IMR-90 (cell line): ENCODE measurements around the gene ATP8B4. TPM values are rescaled to one million over a fixed set of nuclear protein-coding genes. Genes with fewer than 3 reads are reported as not detected.

Experiments
- ATAC-seq: fragments of 200-7000 bp; cut with Tn5 transposase; 2 replicates; pipeline ENCODE4 v1.9.1; 2020; ENCODE audit warnings: low read depth, mild to moderate bottlenecking, moderate library complexity
- BruUV-seq: library from RNA; stranded (reverse); fragments of 400-500 nt; replicated peaks from 2 replicates; lab custom pipeline; 2021; lab: Mats Ljungman, UMichigan
- CTCF ChIA-PET: fragments of 300-600 bp; formaldehyde crosslinking; extraction: SDS; loops from one replicate; lab custom pipeline; 2021; ENCODE audit warnings: antibody characterized with exemption; lab: Yijun Ruan, JAX
- POLR2A ChIA-PET: fragments of 300-600 bp; sonication (Branson Sonifier 250); formaldehyde crosslinking; loops from one replicate; lab custom pipeline; 2022; ENCODE audit warnings: antibody characterized with exemption; ENCODE audit not compliant: unreplicated experiment; lab: Charles Lee
- DNase-seq: peaks from one replicate; pipeline ENCODE4 v3.0.0; 2013
- H2AFZ ChIP-seq: replicated peaks from 2 replicates; pipeline ENCODE3; 2013; ENCODE audit warnings: low read length, mild to moderate bottlenecking; ENCODE audit not compliant: poor library complexity
- H2AK5ac ChIP-seq: 2 replicates; pipeline ENCODE4 v1.6.1; 2013; ENCODE audit warnings: low read depth, low read length, inconsistent platforms
- H2AK9ac ChIP-seq: replicated peaks from 2 replicates; pipeline ENCODE3; 2013; ENCODE audit warnings: mild to moderate bottlenecking, low read depth, low read length, moderate library complexity; ENCODE audit not compliant: poor library complexity
- H2BK120ac ChIP-seq: 2 replicates; pipeline ENCODE4 v1.6.1; 2013; ENCODE audit warnings: low read depth, low read length, inconsistent platforms
- H2BK15ac ChIP-seq: 3 replicates; pipeline ENCODE4 v1.6.1; 2013; ENCODE audit warnings: low read depth, low read length, inconsistent platforms
- H2BK20ac ChIP-seq: 2 replicates; pipeline ENCODE4 v1.6.1; 2013; ENCODE audit warnings: low read depth, mild to moderate bottlenecking, inconsistent platforms, low read length, moderate library complexity
- H2BK5ac ChIP-seq: 2 replicates; pipeline ENCODE4 v1.6.1; 2013; ENCODE audit warnings: mild to moderate bottlenecking, low read depth, low read length, inconsistent platforms; ENCODE audit not compliant: poor library complexity, severe bottlenecking
- H3K14ac ChIP-seq: replicated peaks from 2 replicates; pipeline ENCODE4 v1.6.1; 2013; ENCODE audit warnings: low read depth, low read length, inconsistent platforms
- H3K18ac ChIP-seq: 2 replicates; pipeline ENCODE4 v1.6.1; 2013; ENCODE audit warnings: low read depth, low read length, control low read depth
- H3K23ac ChIP-seq: 2 replicates; pipeline ENCODE4 v1.6.1; 2013; ENCODE audit warnings: low read depth, low read length, inconsistent platforms
- H3K27ac ChIP-seq: 2 replicates; pipeline ENCODE4 v1.5.1; 2013; ENCODE audit warnings: mild to moderate bottlenecking, control low read depth, low read length; ENCODE audit not compliant: insufficient read depth
- H3K27me3 ChIP-seq: 2 replicates; pipeline ENCODE4 v1.6.1; 2013; ENCODE audit warnings: low read length; ENCODE audit not compliant: control insufficient read depth, insufficient read depth
- H3K36me3 ChIP-seq: 2 replicates; pipeline ENCODE4 v1.6.1; 2013; ENCODE audit warnings: low read length, mixed read lengths; ENCODE audit not compliant: control insufficient read depth, insufficient read depth
- H3K4ac ChIP-seq: 2 replicates; pipeline ENCODE4 v1.6.1; 2013; ENCODE audit warnings: low read depth, low read length, inconsistent platforms
- H3K4me1 ChIP-seq: 2 replicates; pipeline ENCODE4 v1.6.1; 2013; ENCODE audit warnings: low read length, mixed read lengths; ENCODE audit not compliant: control insufficient read depth, insufficient read depth
- H3K4me2 ChIP-seq: 2 replicates; pipeline ENCODE4 v1.6.1; 2013; ENCODE audit warnings: low read depth, mild to moderate bottlenecking, control low read depth, low read length, moderate library complexity
- H3K4me3 ChIP-seq: 2 replicates; pipeline ENCODE4 v1.5.1; 2013; ENCODE audit warnings: low read depth, mild to moderate bottlenecking, control low read depth, low read length, moderate library complexity; ENCODE audit not compliant: insufficient read depth
- H3K56ac ChIP-seq: 2 replicates; pipeline ENCODE4 v1.6.1; 2013; ENCODE audit warnings: low read length, inconsistent platforms; ENCODE audit not compliant: insufficient read depth; ENCODE audit errors: extremely low read depth
- H3K79me1 ChIP-seq, 2 experiments: 2 replicates each; pipeline ENCODE4 v1.6.1; 2013; ENCODE audit warnings: low read length in 2 of 2, inconsistent platforms in 1 of 2, low read depth in 1 of 2
- H3K9ac ChIP-seq: 2 replicates; pipeline ENCODE4 v1.6.1; 2013; ENCODE audit warnings: low read depth, low read length, control low read depth
- H3K9me1 ChIP-seq: 2 replicates; pipeline ENCODE4 v1.6.1; 2013; ENCODE audit warnings: low read length, inconsistent platforms; ENCODE audit not compliant: insufficient read depth
- H3K9me3 ChIP-seq: 2 replicates; pipeline ENCODE4 v1.6.1; 2013; ENCODE audit warnings: low read length; ENCODE audit not compliant: control insufficient read depth, insufficient read depth
- H4K20me1 ChIP-seq: 2 replicates; pipeline ENCODE4 v1.6.1; 2013; ENCODE audit warnings: low read length, inconsistent platforms; ENCODE audit not compliant: insufficient read depth
- H4K5ac ChIP-seq: 2 replicates; pipeline ENCODE4 v1.6.1; 2013; ENCODE audit warnings: mild to moderate bottlenecking, low read depth, low read length, control low read depth
- H4K8ac ChIP-seq, 2 experiments: 2 replicates each; pipeline ENCODE4 v1.6.1; 2013; ENCODE audit warnings: low read depth in 2 of 2, low read length in 2 of 2, control low read depth in 1 of 2, inconsistent platforms in 1 of 2
- H4K91ac ChIP-seq: 2 replicates; pipeline ENCODE4 v1.6.1; 2013; ENCODE audit warnings: low read depth, low read length, inconsistent platforms; ENCODE audit not compliant: insufficient read depth
- CHD1 ChIP-seq: IDR thresholded peaks from 2 replicates; pipeline ENCODE4 v1.6.1; 2012; ENCODE audit warnings: low read depth, low read length, improper control_type of control experiment
- MXI1 ChIP-seq: IDR thresholded peaks from 2 replicates; pipeline ENCODE4 v1.6.1; 2012; ENCODE audit warnings: low read depth, mild to moderate bottlenecking, low read length, moderate library complexity, borderline replicate concordance
- NFE2L2 ChIP-seq: fragments of 150-350 bp; IDR thresholded peaks from 2 replicates; pipeline ENCODE4 v1.6.1; 2016; ENCODE audit warnings: low read depth, mild to moderate bottlenecking, low read length
- POLR2A ChIP-seq: IDR thresholded peaks from 2 replicates; pipeline ENCODE4 v1.6.1; 2012; ENCODE audit warnings: mild to moderate bottlenecking, low read depth, low read length
- RCOR1 ChIP-seq: IDR thresholded peaks from 2 replicates; pipeline ENCODE4 v1.6.1; 2012; ENCODE audit warnings: mild to moderate bottlenecking, low read length, improper control_type of control experiment; ENCODE audit not compliant: insufficient replicate concordance
- WGBS, 2 experiments: methylation state at CpG; one replicate each; pipeline versions ENCODE4 v1.1.5 to v1.1.7; 2013; ENCODE audit warnings: missing lambda C conversion rate in 2 of 2; ENCODE audit not compliant: insufficient read length in 1 of 2; ENCODE audit errors: extremely low coverage in 2 of 2; 5-methylcytosine and 5-hydroxymethylcytosine counted together
- dilution Hi-C: fragments of 300-500 bp; cut with HindIII; formaldehyde crosslinking; loops from one replicate; pipeline ENCODE4 v1.14.3; 2018; ENCODE audit warnings: low sequenced_read_pairs; ENCODE audit not compliant: unreplicated experiment
- in situ Hi-C: fragments of 300-500 bp; cut with MboI; formaldehyde crosslinking; loops from 3 replicates; pipeline ENCODE4 v1.14.3; 2019; ENCODE audit warnings: low sequenced_read_pairs, inconsistent platforms, mixed read lengths
- intact Hi-C: fragments of 100-400 bp; cut with micrococcal nuclease; formaldehyde crosslinking; loops from 2 replicates; pipeline ENCODE4 v1.10.0; 2022
- polyA plus RNA-seq, 3 experiments: library from polyadenylated mRNA; depleted of rRNA; stranded (reverse); fragments of >200 nt; gene quantifications; 2 replicates each; pipeline ENCODE4 v1.2.3, GENCODE V29; 2012; ENCODE audit warnings: low replicate concordance in 1 of 3
- total RNA-seq: library from RNA; depleted of rRNA; stranded (reverse); fragments of >200 nt; gene quantifications from 2 replicates; pipeline ENCODE4 v1.2.3, GENCODE V29; 2012
- TF ChIP-seq, protein P1 (sequence below): fragments of 150-350 bp; IDR thresholded peaks from 2 replicates; pipeline ENCODE4 v1.6.1; 2016; ENCODE audit warnings: low read depth, mild to moderate bottlenecking, low read length, moderate library complexity, borderline replicate concordance

Gene ATP8B4
- total and polyA plus RNA-seq, 2 of the 4 experiments (the other 2 are of a cell fraction) = 0.12 to 0.54 TPM

DNA sequence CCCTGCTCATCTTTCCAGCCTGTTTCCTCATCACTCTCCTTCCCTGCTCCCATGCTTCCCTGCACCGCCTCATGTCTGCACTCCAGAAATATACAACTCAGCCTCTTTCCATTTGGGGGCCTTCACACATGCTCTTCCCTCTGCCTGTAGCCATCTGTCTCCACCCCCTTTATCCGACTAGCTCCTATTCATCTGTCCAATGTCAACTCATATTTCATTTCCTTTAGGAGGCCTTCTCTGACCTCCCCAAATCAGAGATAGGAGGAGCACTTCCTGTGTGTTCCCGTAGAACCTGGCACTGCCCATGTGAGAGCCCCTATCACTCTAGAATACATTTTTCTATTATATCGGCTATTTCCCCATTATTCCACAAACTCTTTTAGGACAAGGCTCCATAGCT lies 10.6 kb downstream of the ATP8B4 start:
- no peak overlapping the region for H2BK20ac ChIP-seq
- H3K4ac ChIP-seq = no peak overlapping the region
- no peak overlapping the region for H2BK15ac ChIP-seq
- dilution Hi-C loops (no loop called here), intact Hi-C loops (no loop called here), in situ Hi-C loops (no loop called here)
- H3K18ac ChIP-seq = no peak overlapping the region
- ChIA-PET POLR2A (no interaction called here), CTCF (no interaction called here)
- H4K8ac ChIP-seq = no peak overlapping the region
- H3K27me3 ChIP-seq = no peaks in the 10 kb centered on the region
- no TSS peak for BruUV-seq
- H3K23ac ChIP-seq = no peak overlapping the region
- no peak overlapping the region for H2AK5ac ChIP-seq
- H3K14ac ChIP-seq = no peak overlapping the region
- no peaks in the 10 kb centered on the region for H3K4me1 ChIP-seq
- no peak overlapping the region for H2BK5ac ChIP-seq
- H3K36me3 ChIP-seq = no peaks in the 10 kb centered on the region
- H3K79me1 ChIP-seq = no peaks in the 10 kb centered on the region
- no peak for DNase-seq
- no peak overlapping the region for H4K91ac ChIP-seq
- H3K9me1 ChIP-seq = no peaks in the 10 kb centered on the region
- no peak overlapping the region for H2AFZ ChIP-seq
- no peak overlapping the region for H3K56ac ChIP-seq
- no peak overlapping the region for H3K9ac ChIP-seq
- no peak for ATAC-seq
- 73% methylated on average over 2 of the region's 4 CpGs; no CpG with 5 or more reads in 1 of the 2 experiments for WGBS, 2 experiments
- H3K4me2 ChIP-seq = no peak overlapping the region
- no peak overlapping the region for H4K5ac ChIP-seq
- H3K27ac ChIP-seq = no peak overlapping the region
- TF ChIP-seq POLR2A (no peak), CHD1 (no peak), NFE2L2 (no peak), MXI1 (no peak), RCOR1 (no peak)
- TF ChIP-seq, protein P1, sequence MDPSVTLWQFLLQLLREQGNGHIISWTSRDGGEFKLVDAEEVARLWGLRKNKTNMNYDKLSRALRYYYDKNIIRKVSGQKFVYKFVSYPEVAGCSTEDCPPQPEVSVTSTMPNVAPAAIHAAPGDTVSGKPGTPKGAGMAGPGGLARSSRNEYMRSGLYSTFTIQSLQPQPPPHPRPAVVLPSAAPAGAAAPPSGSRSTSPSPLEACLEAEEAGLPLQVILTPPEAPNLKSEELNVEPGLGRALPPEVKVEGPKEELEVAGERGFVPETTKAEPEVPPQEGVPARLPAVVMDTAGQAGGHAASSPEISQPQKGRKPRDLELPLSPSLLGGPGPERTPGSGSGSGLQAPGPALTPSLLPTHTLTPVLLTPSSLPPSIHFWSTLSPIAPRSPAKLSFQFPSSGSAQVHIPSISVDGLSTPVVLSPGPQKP = no peak
- H4K20me1 ChIP-seq = no peaks in the 10 kb centered on the region
- no peak overlapping the region for H2AK9ac ChIP-seq
- H2BK120ac ChIP-seq = no peak overlapping the region
- no peak overlapping the region for H3K4me3 ChIP-seq
- no peaks in the 10 kb centered on the region for H3K9me3 ChIP-seq
